ENCODE measurements around the gene UBE2O.
A peak's percentile ranks its signal among the peaks of the same experiment; 100 is the strongest.
"Not testable (repeated sequence)": the region's sequence is repeated elsewhere in the genome, so short reads cannot be mapped to it uniquely, and the experiment has no call there.

Gene UBE2O

GRCh38 chr17:76370261-76370993 lies 82.5 kb downstream of the UBE2O start:
- no peak for ATAC-seq
- no peak for DNase-seq

GRCh38 chr17:76369804-76370203 lies 83.1 kb downstream of the UBE2O start:
- DNase-seq (no peak), ATAC-seq (no peak)

- no peak for ATAC-seq
- DNase-seq: no peak
These were observed 83.6 kb downstream of the UBE2O start for GRCh38 chr17:76369379-76369778.

- DNase-seq: no peak
- ATAC-seq: no peak
These were observed 84.4 kb downstream of the UBE2O start for GRCh38 chr17:76368545-76368944.

- DNase-seq (no peak), ATAC-seq (no peak)
These were observed 85.3 kb downstream of the UBE2O start for GRCh38 chr17:76367642-76368041.

- ATAC-seq (no peak), DNase-seq (no peak)
These were observed 86.7 kb downstream of the UBE2O start for GRCh38 chr17:76366247-76366646.

- ATAC-seq (no peak), DNase-seq (no peak)
These were observed 87.6 kb downstream of the UBE2O start for GRCh38 chr17:76365256-76365903.

GRCh38 chr17:76363107-76363842 lies 89.7 kb downstream of the UBE2O start:
- no peak for ATAC-seq
- no peak for DNase-seq

GRCh38 chr17:76360461-76360860 lies 92.5 kb downstream of the UBE2O start:
- DNase-seq: no peak
- no peak for ATAC-seq

GRCh38 chr17:76359776-76360175 lies 93.2 kb downstream of the UBE2O start:
- not testable (repeated sequence) for DNase-seq

GRCh38 chr17:76359375-76359774 lies 93.6 kb downstream of the UBE2O start:
- DNase-seq (no peak), ATAC-seq (no peak)

More at GRCh38 chr17:76359776-76360175, 93.2 kb downstream of the UBE2O start:
- not testable (repeated sequence) for ATAC-seq

- DNase-seq (no peak), ATAC-seq (no peak)
These were observed 95.3 kb downstream of the UBE2O start for GRCh38 chr17:76357597-76358158.

- no peak for DNase-seq
- ATAC-seq: no peak
These were observed 96.0 kb downstream of the UBE2O start for GRCh38 chr17:76356803-76357456.

- no peak for DNase-seq
- no peak for ATAC-seq
These were observed 98.1 kb downstream of the UBE2O start for GRCh38 chr17:76354747-76355310.

- DNase-seq (no peak), ATAC-seq (no peak)
These were observed 98.6 kb downstream of the UBE2O start for GRCh38 chr17:76354317-76354729.

- ATAC-seq (peak; percentile 98), DNase-seq (peak; percentile 84)
These were observed 99.2 kb downstream of the UBE2O start, which contains the start of gene PRPSAP1 for GRCh38 chr17:76353599-76354316. PRPSAP1 (minus strand) TSS chr17:76353916; CDS start chr17:76353703, 213 bp downstream.

- ATAC-seq (no peak), DNase-seq (peak; percentile 36)
These were observed 99.9 kb downstream of the UBE2O start for GRCh38 chr17:76353004-76353598.

GRCh38 chr17:76351526-76352071 lies 101.4 kb downstream of the UBE2O start:
- no peak for DNase-seq
- no peak for ATAC-seq

- no peak for ATAC-seq
These were observed 102.5 kb downstream of the UBE2O start for GRCh38 chr17:76350463-76350862.

GRCh38 chr17:76346936-76347335 lies 106.0 kb downstream of the UBE2O start:
- DNase-seq, ATAC-seq: not testable (repeated sequence)

More at GRCh38 chr17:76350463-76350862, 102.5 kb downstream of the UBE2O start:
- no peak for DNase-seq

All from stimulated activated naive CD8-positive, alpha-beta T cell treated with anti-CD3 and anti-CD28 coated beads, Interleukin-15, Interleukin-2, amounts not matched to agents 100 U/mL and 50 U/mL, for 24 hours (primary cell).